Cardiac muscle cell (in vitro differentiated cells and primary cell): ENCODE results near the gene KANK3. TPM values are rescaled to one million over a fixed set of nuclear protein-coding genes. Genes with fewer than 3 reads are reported as not detected.

Experiments used
- DNase-seq, 2 donors: peaks; one replicate each; pipeline versions ENCODE4 v3.0.0 to v3.0.0-alpha.2; 2010 to 2017; ENCODE audit warnings: low read depth in 1 of 2, low spot score in 1 of 2
- H3K27ac ChIP-seq: fragments of 200-600 bp; sonication (generic); 2 replicates; pipeline ENCODE4 v1.5.1; 2016
- H3K27me3 ChIP-seq: fragments of 200-600 bp; sonication (generic); 2 replicates; pipeline ENCODE4 v1.6.0; 2016; ENCODE audit warnings: control low read depth
- H3K36me3 ChIP-seq: fragments of 200-600 bp; sonication (generic); 2 replicates; pipeline ENCODE4 v1.5.1; 2016; ENCODE audit warnings: control low read depth
- H3K4me1 ChIP-seq: fragments of 200-600 bp; sonication (generic); 2 replicates; pipeline ENCODE4 v1.8.1; 2017; ENCODE audit warnings: low read depth, mild to moderate bottlenecking, mixed run types
- H3K4me3 ChIP-seq: fragments of 200-600 bp; sonication (generic); 2 replicates; pipeline ENCODE4 v1.5.1; 2016; ENCODE audit warnings: mild to moderate bottlenecking
- H3K9me3 ChIP-seq: fragments of 200-600 bp; sonication (generic); 2 replicates; pipeline ENCODE4 v1.5.1; 2017; ENCODE audit warnings: low read depth, mild to moderate bottlenecking, control low read depth
- CTCF ChIP-seq: IDR thresholded peaks from 2 replicates; pipeline ENCODE4 v1.5.1; 2012; ENCODE audit warnings: low read depth, mild to moderate bottlenecking, low read length
- polyA plus RNA-seq: library from polyadenylated mRNA; unstranded; fragments of >200 nt; fragmentation: Nextera tagmentation; extraction: Ambion mirVana; gene quantifications from 2 replicates; pipeline ENCODE4 v1.2.1, GENCODE V29; 2016
- total RNA-seq: library from RNA; depleted of rRNA; stranded (reverse); fragments of >200 nt; gene quantifications from 2 replicates; pipeline ENCODE4 v1.2.3, GENCODE V29; 2016

The KANK3 gene
- total RNA-seq = 0.56 and 4.0 TPM in 2 replicates
- polyA plus RNA-seq = 0.72 and 1.8 TPM in 2 replicates

- peaks cover 9% of the 10 kb centered on the region for H3K27me3 ChIP-seq
- no peaks in the 10 kb centered on the region for H3K9me3 ChIP-seq
- peak; percentile 95 to 97 for DNase-seq
- no peak for TF ChIP-seq CTCF
- no peak within 1 kb of the TSS for H3K27ac ChIP-seq
- no peaks in the 10 kb centered on the region for H3K4me1 ChIP-seq
- H3K4me3 ChIP-seq = peak within 1 kb of the TSS; percentile 36
- H3K36me3 ChIP-seq = no peaks in the 10 kb centered on the region
These were observed at the start of gene KANK3 for GRCh38 chr19:8342684-8343482. Gene KANK3, minus strand, starts transcription at chr19:8343262. Its CDS starts 5,434 bp downstream, at chr19:8337828.

- peak overlapping the region; percentile 27 for H3K27ac ChIP-seq
- no peak overlapping the region for H3K4me3 ChIP-seq
- TF ChIP-seq CTCF = no peak
- no peaks in the 10 kb centered on the region for H3K27me3 ChIP-seq
- no peaks in the 10 kb centered on the region for H3K36me3 ChIP-seq
- no peaks in the 10 kb centered on the region for H3K9me3 ChIP-seq
- no peaks in the 10 kb centered on the region for H3K4me1 ChIP-seq
- DNase-seq = peak in 1 of 2 donors; percentile 29
These were observed 49.0 kb upstream of the KANK3 start for GRCh38 chr19:8392017-8392591.

GRCh38 chr19:8391198-8392016 lies 48.3 kb upstream of the KANK3 start:
- peak overlapping the region; percentile 27 for H3K27ac ChIP-seq

GRCh38 chr19:8390617-8390981 lies 47.5 kb upstream of the KANK3 start:
- Histone ChIP-seq H3K4me1 (no peaks in the 10 kb centered on the region), H3K36me3 (no peaks in the 10 kb centered on the region), H3K27ac (peak overlapping the region; percentile 100), H3K9me3 (no peaks in the 10 kb centered on the region), H3K4me3 (peak overlapping the region; percentile 96), H3K27me3 (no peaks in the 10 kb centered on the region)
- no peak for TF ChIP-seq CTCF
- peak; percentile 94 to 96 for DNase-seq

More at GRCh38 chr19:8391198-8392016, 48.3 kb upstream of the KANK3 start:
- H3K9me3 ChIP-seq = no peaks in the 10 kb centered on the region
- no peak for DNase-seq
- H3K36me3 ChIP-seq = no peaks in the 10 kb centered on the region
- no peak for TF ChIP-seq CTCF
- H3K27me3 ChIP-seq = no peaks in the 10 kb centered on the region
- H3K4me1 ChIP-seq = no peaks in the 10 kb centered on the region
- no peak overlapping the region for H3K4me3 ChIP-seq

- peak within 1 kb of the TSS; percentile 96 for H3K4me3 ChIP-seq
- no peaks in the 10 kb centered on the region for H3K27me3 ChIP-seq
- peak; percentile 99 to 100 for DNase-seq
- H3K4me1 ChIP-seq = no peaks in the 10 kb centered on the region
- no peaks in the 10 kb centered on the region for H3K36me3 ChIP-seq
- no peak for TF ChIP-seq CTCF
- H3K9me3 ChIP-seq = no peaks in the 10 kb centered on the region
- peak within 1 kb of the TSS; percentile 100 for H3K27ac ChIP-seq
These were observed 47.0 kb upstream of the KANK3 start, which contains the start of gene RAB11B for GRCh38 chr19:8389891-8390616. Gene RAB11B, plus strand, starts transcription at chr19:8390360. Its CDS starts 57 bp downstream, at chr19:8390417.
